Measurements from ENCODE around the gene FBLIM1.

DNA sequence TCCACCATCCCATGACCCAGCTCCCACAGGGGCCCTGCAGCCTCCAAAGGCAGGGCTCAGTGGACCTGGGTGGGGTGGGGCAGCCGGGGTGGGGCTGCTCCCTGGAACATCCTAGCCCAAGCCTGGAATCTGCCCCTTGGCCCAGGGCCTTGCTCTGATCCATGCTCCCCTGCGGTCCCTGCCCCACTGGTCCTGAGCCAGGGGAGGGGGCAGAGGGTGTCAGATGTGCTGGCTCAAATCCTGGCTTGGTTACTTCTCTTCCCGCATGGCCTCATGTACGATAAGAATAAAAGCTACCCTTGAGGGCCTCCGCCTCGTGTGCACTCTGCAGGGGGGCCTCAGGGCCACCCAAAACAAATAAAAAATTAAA is 21.7 kb upstream of the FBLIM1 start:
- TF ChIP-seq CTCF (IDR thresholded peaks at IDR 0.05; ENCODE audit: poor library complexity) (no peak), EZH2 (IDR thresholded peaks at IDR 0.05; ENCODE audit: borderline replicate concordance) (no peak), EZH2phosphoT487 (IDR thresholded peaks at IDR 0.05; ENCODE audit: low read depth, severe bottlenecking, unreplicated experiment) (no peak)
